ENCODE data around the gene TOX3. TPM values are rescaled to one million over a fixed set of nuclear protein-coding genes. Genes with fewer than 3 reads are reported as not detected.

Gene TOX3
- polyA plus RNA-seq, 1 of the 3 experiments (the other 2 are of a cell fraction): not detected

DNA sequence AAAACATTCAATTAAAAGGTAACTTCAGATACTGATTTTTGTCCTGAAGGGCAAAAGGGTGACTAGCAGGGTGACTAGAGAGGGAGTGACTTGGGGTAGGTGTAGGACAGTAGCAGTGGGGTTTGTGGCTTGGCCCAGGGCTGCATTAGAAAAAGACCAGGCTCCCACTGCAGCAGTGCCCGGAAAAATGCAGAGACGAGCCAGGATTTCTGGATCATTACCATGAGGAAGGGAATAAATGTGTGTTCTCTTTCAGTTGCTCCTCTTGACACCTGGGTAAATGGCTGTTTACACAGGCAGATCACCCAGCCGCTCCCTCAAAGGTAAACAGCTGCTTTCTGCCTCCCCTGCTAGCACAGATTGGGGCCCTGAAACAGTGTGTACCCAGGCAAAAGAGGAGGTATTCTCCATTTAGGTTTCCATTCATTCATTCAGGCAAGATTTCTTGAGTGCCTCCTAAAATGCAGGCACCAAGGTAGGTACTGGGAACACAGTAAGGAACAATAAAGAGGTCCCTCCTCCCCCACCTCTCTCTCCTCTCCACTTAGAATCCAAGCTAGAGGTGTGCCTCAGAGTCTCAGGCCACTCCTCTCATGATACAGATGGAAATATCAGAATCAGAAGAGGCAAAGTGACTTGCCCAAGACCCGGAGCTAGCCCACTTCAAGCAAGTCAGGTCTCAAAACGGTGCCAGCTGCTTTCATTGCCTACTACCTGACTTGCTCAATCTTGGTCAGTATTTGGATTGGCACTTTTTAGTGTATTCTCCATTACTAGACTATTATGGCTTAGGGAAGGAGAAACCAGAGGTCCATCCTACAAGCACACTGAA lies 15.2 kb upstream of the TOX3 start:
- TF ChIP-seq, protein P1, sequence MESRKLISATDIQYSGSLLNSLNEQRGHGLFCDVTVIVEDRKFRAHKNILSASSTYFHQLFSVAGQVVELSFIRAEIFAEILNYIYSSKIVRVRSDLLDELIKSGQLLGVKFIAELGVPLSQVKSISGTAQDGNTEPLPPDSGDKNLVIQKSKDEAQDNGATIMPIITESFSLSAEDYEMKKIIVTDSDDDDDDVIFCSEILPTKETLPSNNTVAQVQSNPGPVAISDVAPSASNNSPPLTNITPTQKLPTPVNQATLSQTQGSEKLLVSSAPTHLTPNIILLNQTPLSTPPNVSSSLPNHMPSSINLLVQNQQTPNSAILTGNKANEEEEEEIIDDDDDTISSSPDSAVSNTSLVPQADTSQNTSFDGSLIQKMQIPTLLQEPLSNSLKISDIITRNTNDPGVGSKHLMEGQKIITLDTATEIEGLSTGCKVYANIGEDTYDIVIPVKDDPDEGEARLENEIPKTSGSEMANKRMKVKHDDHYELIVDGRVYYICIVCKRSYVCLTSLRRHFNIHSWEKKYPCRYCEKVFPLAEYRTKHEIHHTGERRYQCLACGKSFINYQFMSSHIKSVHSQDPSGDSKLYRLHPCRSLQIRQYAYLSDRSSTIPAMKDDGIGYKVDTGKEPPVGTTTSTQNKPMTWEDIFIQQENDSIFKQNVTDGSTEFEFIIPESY (IDR thresholded peaks at IDR 0.05; ENCODE audit: borderline replicate concordance, low read depth): no peak
- TF ChIP-seq MEF2A (IDR thresholded peaks at IDR 0.05; ENCODE audit: borderline replicate concordance, low read depth): no peak
- no peak for TF ChIP-seq CHD2 (IDR thresholded peaks at IDR 0.05; ENCODE audit: low read length, partially characterized antibody)
- TF ChIP-seq TCF12 (IDR thresholded peaks at IDR 0.05): no peak
- TF ChIP-seq, protein P2, sequence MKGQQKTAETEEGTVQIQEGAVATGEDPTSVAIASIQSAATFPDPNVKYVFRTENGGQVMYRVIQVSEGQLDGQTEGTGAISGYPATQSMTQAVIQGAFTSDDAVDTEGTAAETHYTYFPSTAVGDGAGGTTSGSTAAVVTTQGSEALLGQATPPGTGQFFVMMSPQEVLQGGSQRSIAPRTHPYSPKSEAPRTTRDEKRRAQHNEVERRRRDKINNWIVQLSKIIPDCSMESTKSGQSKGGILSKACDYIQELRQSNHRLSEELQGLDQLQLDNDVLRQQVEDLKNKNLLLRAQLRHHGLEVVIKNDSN (IDR thresholded peaks at IDR 0.05; ENCODE audit: borderline replicate concordance, low read depth): no peak
- TF ChIP-seq TAF1 (IDR thresholded peaks at IDR 0.05; ENCODE audit: borderline replicate concordance, low read depth, low read length): no peak
- TF ChIP-seq PBX3 (IDR thresholded peaks at IDR 0.05): no peak
- no peak for TF ChIP-seq RCOR1 (IDR thresholded peaks at IDR 0.05; ENCODE audit: low read length)
- TF ChIP-seq, protein P3, sequence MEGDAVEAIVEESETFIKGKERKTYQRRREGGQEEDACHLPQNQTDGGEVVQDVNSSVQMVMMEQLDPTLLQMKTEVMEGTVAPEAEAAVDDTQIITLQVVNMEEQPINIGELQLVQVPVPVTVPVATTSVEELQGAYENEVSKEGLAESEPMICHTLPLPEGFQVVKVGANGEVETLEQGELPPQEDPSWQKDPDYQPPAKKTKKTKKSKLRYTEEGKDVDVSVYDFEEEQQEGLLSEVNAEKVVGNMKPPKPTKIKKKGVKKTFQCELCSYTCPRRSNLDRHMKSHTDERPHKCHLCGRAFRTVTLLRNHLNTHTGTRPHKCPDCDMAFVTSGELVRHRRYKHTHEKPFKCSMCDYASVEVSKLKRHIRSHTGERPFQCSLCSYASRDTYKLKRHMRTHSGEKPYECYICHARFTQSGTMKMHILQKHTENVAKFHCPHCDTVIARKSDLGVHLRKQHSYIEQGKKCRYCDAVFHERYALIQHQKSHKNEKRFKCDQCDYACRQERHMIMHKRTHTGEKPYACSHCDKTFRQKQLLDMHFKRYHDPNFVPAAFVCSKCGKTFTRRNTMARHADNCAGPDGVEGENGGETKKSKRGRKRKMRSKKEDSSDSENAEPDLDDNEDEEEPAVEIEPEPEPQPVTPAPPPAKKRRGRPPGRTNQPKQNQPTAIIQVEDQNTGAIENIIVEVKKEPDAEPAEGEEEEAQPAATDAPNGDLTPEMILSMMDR (IDR thresholded peaks at IDR 0.05): no peak
- no peak for TF ChIP-seq TEAD4 (IDR thresholded peaks at IDR 0.05; ENCODE audit: borderline replicate concordance, insufficient read depth)
- TF ChIP-seq ELF1 (IDR thresholded peaks at IDR 0.05): no peak
- TF ChIP-seq EP300 (IDR thresholded peaks at IDR 0.05; ENCODE audit: borderline replicate concordance in 1 of 2, low read depth in 1 of 2, low read length in 1 of 2): no peak
- TF ChIP-seq SMC3 (IDR thresholded peaks at IDR 0.05; ENCODE audit: low read depth, low read length): no peak
- Histone ChIP-seq H3K9me3 (no peaks in the 10 kb centered on the region), H3K9me2 (no peaks in the 10 kb centered on the region), H3K79me2 (ENCODE audit: insufficient read depth) (no peaks in the 10 kb centered on the region), H3K4me2 (no peak overlapping the region), H3K27me3 (ENCODE audit: insufficient read depth) (no peaks in the 10 kb centered on the region), H3K4me1 (ENCODE audit: control insufficient read depth in 1 of 2, insufficient read depth in 2 of 2, low read depth in 1 of 2, low read length in 1 of 2) (no peaks in the 10 kb centered on the region), H4K20me1 (ENCODE audit: insufficient read depth) (no peaks in the 10 kb centered on the region), H3K9ac (no peak overlapping the region), H2AFZ (ENCODE audit: low read depth) (no peak overlapping the region), H3K36me3 (replicated peaks in 1 of 2; ENCODE audit: control insufficient read depth in 1 of 2, insufficient read depth in 2 of 2, low read length in 1 of 2) (no peaks in the 10 kb centered on the region), H3K4me3 (ENCODE audit: low read depth in 2 of 2, low read length in 1 of 2) (no peak overlapping the region), H3K27ac (ENCODE audit: low read depth in 2 of 2, low read length in 1 of 2) (no peak overlapping the region), H3F3A (replicated peaks; ENCODE audit: insufficient read depth) (no peaks in the 10 kb centered on the region)
- ChIA-PET POLR2A (no interaction called here), CTCF (interaction anchor here (0.9 kb wide), 1 partner anchor 15 kb away, joined by 3 read pairs; no protein-coding TSS in a partner anchor)
- 10% methylated on average over 5 of the region's 5 CpGs for WGBS (ENCODE audit: low lambda C conversion rate)
- DNase-seq: no peak
